ENCODE data around the gene ATP13A3.
A peak's percentile ranks its signal among the peaks of the same experiment; 100 is the strongest.

- no peak for TF ChIP-seq CTCF (conservative IDR thresholded peaks at IDR 0.05; ENCODE audit: low read depth, low read length)
- no peak for TF ChIP-seq POLR2A (IDR thresholded peaks at IDR 0.05; ENCODE audit: low read depth, low read length)
- TF ChIP-seq MAFK (IDR thresholded peaks at IDR 0.05; ENCODE audit: low read depth, low read length): no peak
- TF ChIP-seq, protein P1, sequence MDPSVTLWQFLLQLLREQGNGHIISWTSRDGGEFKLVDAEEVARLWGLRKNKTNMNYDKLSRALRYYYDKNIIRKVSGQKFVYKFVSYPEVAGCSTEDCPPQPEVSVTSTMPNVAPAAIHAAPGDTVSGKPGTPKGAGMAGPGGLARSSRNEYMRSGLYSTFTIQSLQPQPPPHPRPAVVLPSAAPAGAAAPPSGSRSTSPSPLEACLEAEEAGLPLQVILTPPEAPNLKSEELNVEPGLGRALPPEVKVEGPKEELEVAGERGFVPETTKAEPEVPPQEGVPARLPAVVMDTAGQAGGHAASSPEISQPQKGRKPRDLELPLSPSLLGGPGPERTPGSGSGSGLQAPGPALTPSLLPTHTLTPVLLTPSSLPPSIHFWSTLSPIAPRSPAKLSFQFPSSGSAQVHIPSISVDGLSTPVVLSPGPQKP (IDR thresholded peaks at IDR 0.05; ENCODE audit: borderline replicate concordance, low read depth, low read length): no peak
- no peak for TF ChIP-seq MXI1 (IDR thresholded peaks at IDR 0.05; ENCODE audit: borderline replicate concordance, low read depth, low read length)
- TF ChIP-seq SMC3 (IDR thresholded peaks at IDR 0.05; ENCODE audit: low read depth, low read length): no peak
- TF ChIP-seq MAZ (IDR thresholded peaks at IDR 0.05; ENCODE audit: borderline replicate concordance, low read depth, low read length): no peak
- peak; percentile 66; the same call in 1 of the 2 replicates for TF ChIP-seq CEBPB (IDR thresholded peaks at IDR 0.05; ENCODE audit: low read depth, low read length)
- TF ChIP-seq RCOR1 (IDR thresholded peaks at IDR 0.05; ENCODE audit: insufficient replicate concordance, low read length): no peak
- no peak for TF ChIP-seq RFX5 (IDR thresholded peaks at IDR 0.05; ENCODE audit: low read depth, low read length)
- TF ChIP-seq RAD21 (IDR thresholded peaks at IDR 0.05; ENCODE audit: low read length): no peak
These were observed 31.9 kb upstream of the ATP13A3 start for GRCh38 chr3:194518652-194519051.

Data from IMR-90 (cell line).